ENCODE data around the gene RAPGEF5.
"Not testable (repeated sequence)": the region's sequence is repeated elsewhere in the genome, so short reads cannot be mapped to it uniquely, and the experiment has no call there.

RAPGEF5 gene

DNA sequence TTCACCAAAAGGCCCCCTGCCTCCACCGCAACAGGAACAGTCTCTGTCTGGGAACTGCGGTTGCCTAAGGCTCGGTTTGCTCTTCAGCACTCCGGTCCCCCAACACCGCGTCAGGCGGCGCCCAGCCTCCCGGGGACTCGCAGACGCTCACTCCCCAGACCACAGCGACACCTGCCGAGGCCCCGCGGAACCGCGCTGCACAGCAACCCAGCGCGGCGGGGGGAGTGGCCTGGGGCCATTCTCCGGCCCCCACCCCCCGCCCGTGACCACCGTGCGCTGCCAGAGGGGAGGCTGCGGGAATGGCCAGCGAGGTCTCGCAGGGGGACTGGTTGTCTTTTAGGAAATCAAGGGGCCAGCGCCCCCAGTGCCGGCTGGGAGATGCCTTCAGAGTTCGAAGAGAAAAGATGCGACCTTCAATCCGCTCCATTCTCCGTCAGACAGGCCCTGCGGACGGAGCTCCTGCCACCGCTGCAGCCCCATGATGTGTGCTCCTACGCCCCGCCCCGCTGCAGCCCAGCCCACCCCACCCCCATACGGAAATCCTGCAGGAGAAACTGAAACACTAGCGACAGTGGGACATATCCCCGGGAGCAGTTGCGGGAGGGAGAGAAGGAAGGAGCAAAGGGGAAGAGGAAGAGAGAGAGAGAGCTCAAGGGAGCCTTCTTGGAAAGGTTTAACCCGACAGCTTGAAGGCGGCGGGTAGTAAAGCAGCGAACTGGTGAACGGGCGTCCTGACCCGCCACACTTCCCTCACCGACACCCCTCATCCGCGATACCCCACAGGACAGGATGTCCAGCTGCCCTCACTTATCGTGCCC, 273.9 kb downstream of the RAPGEF5 start:
- DNase-seq (ENCODE audit: low read depth), result peak; percentile 91

DNA sequence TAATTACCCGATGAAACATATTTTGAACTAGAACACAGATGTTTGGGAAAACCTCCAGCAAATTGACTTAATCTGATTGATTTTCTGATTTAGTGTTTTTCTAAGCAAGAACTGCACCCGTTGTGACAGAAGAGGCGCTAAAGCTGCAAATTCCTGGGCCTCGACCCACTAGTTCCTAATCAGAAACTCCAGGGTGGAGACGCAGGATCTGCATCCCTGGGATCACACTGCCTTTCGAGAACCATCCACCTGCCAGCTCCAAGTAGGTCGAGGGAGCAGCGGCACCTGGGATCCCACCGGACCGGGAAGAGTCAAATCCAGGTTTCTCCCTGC, 274.4 kb downstream of the RAPGEF5 start:
- DNase-seq (ENCODE audit: low read depth), result no peak

DNA sequence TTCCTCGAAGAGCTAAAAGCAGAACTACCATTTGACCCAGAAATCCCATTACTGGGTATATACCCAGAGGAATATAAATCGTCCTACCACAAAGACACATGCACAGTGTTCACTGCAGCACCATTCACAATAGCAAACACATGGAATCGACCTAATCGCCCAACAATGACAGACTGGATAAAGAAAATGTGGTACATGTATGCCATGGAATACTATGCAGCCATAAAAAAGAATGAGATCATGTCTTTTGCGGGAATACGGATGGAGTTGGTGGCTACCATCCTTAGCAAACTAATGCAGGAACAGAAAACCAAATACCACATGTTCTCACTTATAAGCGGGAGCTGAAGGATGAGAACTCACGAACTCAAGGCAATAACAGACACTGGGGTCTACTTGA, 276.7 kb downstream of the RAPGEF5 start:
- not testable (repeated sequence) for DNase-seq (ENCODE audit: low read depth)

DNA sequence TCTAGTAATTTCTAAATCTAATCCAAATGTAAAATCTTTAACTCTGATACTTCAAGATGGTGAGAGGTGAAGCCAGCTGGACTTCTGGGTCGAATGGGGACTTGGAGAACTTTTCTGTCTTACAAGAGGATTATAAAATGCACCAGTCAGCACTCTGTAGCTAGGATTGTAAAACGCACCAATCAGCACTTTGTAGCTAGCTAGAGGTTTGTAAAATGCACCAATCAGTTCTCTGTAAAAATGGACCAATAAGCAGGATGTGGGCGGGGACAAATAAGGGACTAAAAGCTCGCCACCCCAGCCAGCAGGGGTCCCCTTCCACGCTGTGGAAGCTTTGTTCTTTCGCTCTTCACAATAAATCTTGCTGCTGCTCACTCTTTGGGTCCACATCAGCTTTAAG, 278.1 kb downstream of the RAPGEF5 start:
- DNase-seq (ENCODE audit: low read depth), result not testable (repeated sequence)

DNA sequence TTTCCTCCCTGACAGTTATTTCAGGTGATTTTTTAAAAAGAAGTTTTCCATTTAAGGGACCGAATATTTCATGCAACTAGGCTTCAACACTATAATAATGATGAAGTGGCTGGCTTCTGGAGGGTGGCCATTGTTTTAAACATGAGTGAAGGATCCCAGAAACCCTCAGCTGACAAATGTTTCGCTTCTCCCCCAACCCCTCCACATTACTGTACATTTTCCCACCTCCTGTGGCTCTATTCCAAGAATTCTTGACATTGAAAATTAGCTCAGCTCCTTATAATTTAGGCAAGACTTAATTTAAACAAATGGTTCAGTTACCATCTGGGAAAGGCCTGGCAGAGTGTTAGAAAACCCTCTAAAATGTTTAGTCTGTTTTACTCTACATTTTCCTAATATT, 281.4 kb downstream of the RAPGEF5 start:
- DNase-seq (ENCODE audit: low read depth), result no peak

DNA sequence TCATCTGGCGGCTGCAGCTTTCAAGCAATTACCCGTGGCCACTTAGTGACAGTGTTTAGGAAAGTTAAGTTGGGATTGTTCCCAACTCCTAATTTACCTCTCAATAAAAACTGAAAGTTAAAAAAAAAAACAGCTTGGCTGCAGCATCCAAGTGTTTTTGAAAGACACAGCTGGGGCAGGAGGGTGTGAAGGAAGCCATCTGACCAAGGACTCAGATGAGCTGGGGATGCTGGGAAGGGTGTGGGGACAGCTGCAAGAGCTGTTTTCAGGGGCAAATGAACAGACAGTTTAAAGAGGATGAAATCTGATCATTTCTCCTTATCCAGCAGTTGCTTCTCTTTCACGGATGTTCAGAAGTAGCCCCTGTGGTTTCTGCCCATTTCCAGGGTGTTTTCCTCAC, 282.1 kb downstream of the RAPGEF5 start:
- DNase-seq (ENCODE audit: low read depth), result no peak
